ENCODE results near the gene CCDC190.
"Not testable (repeated sequence)": the region's sequence is repeated elsewhere in the genome, so short reads cannot be mapped to it uniquely, and the experiment has no call there.

CCDC190 gene

GRCh38 chr1:162892906-162893611 lies 32.1 kb upstream of the CCDC190 start:
- DNase-seq (ENCODE audit: low read depth in 2 of 2) = peak; percentile 67 to 78
- no peak for TF ChIP-seq CTCF (IDR thresholded peaks at IDR 0.05; ENCODE audit: low read depth, low read length)
- H3K4me3 ChIP-seq (replicated peaks in 1 of 2; ENCODE audit: low read depth in 2 of 2, low read length in 2 of 2) = no peak overlapping the region

GRCh38 chr1:162889989-162890388 lies 29.0 kb upstream of the CCDC190 start:
- no peak overlapping the region for H3K4me3 ChIP-seq (replicated peaks in 1 of 2; ENCODE audit: low read depth in 2 of 2, low read length in 2 of 2)
- DNase-seq (ENCODE audit: low read depth in 2 of 2) = peak in 1 of 2 donors; percentile 73
- TF ChIP-seq CTCF (IDR thresholded peaks at IDR 0.05; ENCODE audit: low read depth, low read length) = no peak

GRCh38 chr1:162886705-162887104 lies 25.7 kb upstream of the CCDC190 start:
- no peak overlapping the region for H3K4me3 ChIP-seq (replicated peaks in 1 of 2; ENCODE audit: low read depth in 2 of 2, low read length in 2 of 2)
- TF ChIP-seq CTCF (IDR thresholded peaks at IDR 0.05; ENCODE audit: low read depth, low read length) = no peak
- DNase-seq (ENCODE audit: low read depth in 2 of 2) = peak in 1 of 2 donors; percentile 51

GRCh38 chr1:162885265-162885664 lies 24.3 kb upstream of the CCDC190 start:
- DNase-seq (ENCODE audit: low read depth in 2 of 2) = no peak
- TF ChIP-seq CTCF (IDR thresholded peaks at IDR 0.05; ENCODE audit: low read depth, low read length) = no peak
- H3K4me3 ChIP-seq (replicated peaks in 1 of 2; ENCODE audit: low read depth in 2 of 2, low read length in 2 of 2) = no peak overlapping the region

- H3K4me3 ChIP-seq (replicated peaks in 1 of 2; ENCODE audit: low read depth in 2 of 2, low read length in 2 of 2) = no peak overlapping the region
- DNase-seq (ENCODE audit: low read depth in 2 of 2) = no peak
- TF ChIP-seq CTCF (IDR thresholded peaks at IDR 0.05; ENCODE audit: low read depth, low read length) = no peak
Observed at GRCh38 chr1:162884831-162885230, 23.9 kb upstream of the CCDC190 start.

- no peak for DNase-seq (ENCODE audit: low read depth in 2 of 2)
- no peak overlapping the region for H3K4me3 ChIP-seq (replicated peaks in 1 of 2; ENCODE audit: low read depth in 2 of 2, low read length in 2 of 2)
- no peak for TF ChIP-seq CTCF (IDR thresholded peaks at IDR 0.05; ENCODE audit: low read depth, low read length)
Observed at GRCh38 chr1:162882248-162882674, 21.3 kb upstream of the CCDC190 start.

- TF ChIP-seq CTCF (IDR thresholded peaks at IDR 0.05; ENCODE audit: low read depth, low read length) = no peak
- H3K4me3 ChIP-seq (replicated peaks in 1 of 2; ENCODE audit: low read depth in 2 of 2, low read length in 2 of 2) = no peak overlapping the region
- no peak for DNase-seq (ENCODE audit: low read depth in 2 of 2)
Observed at GRCh38 chr1:162881590-162881989, 20.6 kb upstream of the CCDC190 start.

GRCh38 chr1:162880617-162881016 lies 19.6 kb upstream of the CCDC190 start:
- H3K4me3 ChIP-seq (replicated peaks in 1 of 2; ENCODE audit: low read depth in 2 of 2, low read length in 2 of 2); DNase-seq (ENCODE audit: low read depth in 2 of 2): not testable (repeated sequence)
